ENCODE results near the gene JAZF1.

GRCh38 chr7:28061824-28062196 lies 118.8 kb downstream of the JAZF1 start:
- no peak for TF ChIP-seq POLR2AphosphoS5 (IDR thresholded peaks at IDR 0.05)
- no peak for TF ChIP-seq EP300 (IDR thresholded peaks at IDR 0.05)
- no peak for TF ChIP-seq CTCF (IDR thresholded peaks at IDR 0.05)
- TF ChIP-seq POLR2A (IDR thresholded peaks at IDR 0.05), result no peak
